Measurements from ENCODE around the gene KRTAP3-1.

DNA sequence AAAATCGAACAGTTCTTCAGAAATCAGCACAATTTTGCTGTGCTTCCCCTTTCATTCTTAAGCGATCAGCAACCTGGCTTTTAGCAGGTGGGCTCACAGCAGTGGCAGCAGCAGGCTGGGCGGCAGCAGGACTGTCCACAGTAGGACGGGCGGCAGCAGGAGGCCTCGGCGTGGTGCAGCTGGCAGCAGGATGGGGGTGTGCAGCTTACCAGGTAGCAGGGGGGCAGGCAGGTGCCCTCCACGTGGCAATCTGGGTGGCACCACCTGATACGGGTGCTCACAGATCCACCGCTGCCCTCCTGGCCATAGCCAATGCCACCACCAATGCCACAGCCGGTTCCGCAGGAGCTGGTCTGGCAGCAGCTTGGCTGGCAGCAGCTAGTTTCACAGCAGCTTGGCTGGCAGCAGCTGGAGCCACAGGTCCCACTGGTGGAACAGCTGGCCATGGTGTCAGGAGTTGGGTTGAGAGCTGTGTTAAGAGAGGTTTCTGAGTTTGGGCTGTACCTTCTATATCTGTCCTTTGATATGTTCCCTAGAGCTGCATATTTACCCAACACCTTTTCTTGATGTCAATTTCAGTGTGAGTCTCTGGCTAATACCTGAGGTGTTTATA, 20.8 kb upstream of the KRTAP3-1 start, which contains the start of gene KRTAP1-4:
- no peak for TF ChIP-seq POLR2AphosphoS5 (IDR thresholded peaks at IDR 0.05)
- no peak for TF ChIP-seq POLR2A (IDR thresholded peaks at IDR 0.05)
- TF ChIP-seq, protein P1, sequence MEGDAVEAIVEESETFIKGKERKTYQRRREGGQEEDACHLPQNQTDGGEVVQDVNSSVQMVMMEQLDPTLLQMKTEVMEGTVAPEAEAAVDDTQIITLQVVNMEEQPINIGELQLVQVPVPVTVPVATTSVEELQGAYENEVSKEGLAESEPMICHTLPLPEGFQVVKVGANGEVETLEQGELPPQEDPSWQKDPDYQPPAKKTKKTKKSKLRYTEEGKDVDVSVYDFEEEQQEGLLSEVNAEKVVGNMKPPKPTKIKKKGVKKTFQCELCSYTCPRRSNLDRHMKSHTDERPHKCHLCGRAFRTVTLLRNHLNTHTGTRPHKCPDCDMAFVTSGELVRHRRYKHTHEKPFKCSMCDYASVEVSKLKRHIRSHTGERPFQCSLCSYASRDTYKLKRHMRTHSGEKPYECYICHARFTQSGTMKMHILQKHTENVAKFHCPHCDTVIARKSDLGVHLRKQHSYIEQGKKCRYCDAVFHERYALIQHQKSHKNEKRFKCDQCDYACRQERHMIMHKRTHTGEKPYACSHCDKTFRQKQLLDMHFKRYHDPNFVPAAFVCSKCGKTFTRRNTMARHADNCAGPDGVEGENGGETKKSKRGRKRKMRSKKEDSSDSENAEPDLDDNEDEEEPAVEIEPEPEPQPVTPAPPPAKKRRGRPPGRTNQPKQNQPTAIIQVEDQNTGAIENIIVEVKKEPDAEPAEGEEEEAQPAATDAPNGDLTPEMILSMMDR (IDR thresholded peaks at IDR 0.05): no peak
